MM.1S (cell line): Measurements from ENCODE around the gene SNX8.

Experiments
- CTCF ChIP-seq: fragments of 300-600 bp; sonication (generic); IDR thresholded peaks from 2 replicates; pipeline ENCODE4 v1.5.1; 2016; ENCODE audit warnings: antibody characterized with exemption, low read length, mixed read lengths
- EZH2 ChIP-seq: fragments of 300-600 bp; sonication (generic); optimal IDR thresholded peaks from 2 replicates; pipeline ENCODE3; 2017; ENCODE audit warnings: low read depth, mild to moderate bottlenecking, antibody characterized with exemption, low read length, mixed read lengths

- TF ChIP-seq CTCF: no peak
- TF ChIP-seq EZH2: no peak
Observed at GRCh38 chr7:2219136-2219535, 95.1 kb downstream of the SNX8 start.
